HepG2 (cell line): Measurements from ENCODE around the gene CARMIL3. TPM values are rescaled to one million over a fixed set of nuclear protein-coding genes. Genes with fewer than 3 reads are reported as not detected.

ENCODE experiments used
- ATAD3A ChIP-seq: sonication (generic); formaldehyde crosslinking; IDR thresholded peaks from 2 replicates; pipeline ENCODE4 v1.4.0; 2020; ENCODE audit warnings: missing genetic modification reagents
- CSRNP1 ChIP-seq: sonication (generic); formaldehyde crosslinking; IDR thresholded peaks from 2 replicates; pipeline ENCODE4 v1.8.1; 2023; ENCODE audit warnings: mild to moderate bottlenecking, missing genetic modification reagents
- FOXM1 ChIP-seq: sonication (generic); formaldehyde crosslinking; IDR thresholded peaks from 2 replicates; pipeline ENCODE4 v1.5.0; 2020; ENCODE audit warnings: missing genetic modification reagents
- KDM3A ChIP-seq: IDR thresholded peaks from 2 replicates; pipeline ENCODE4 v1.6.1; 2018; ENCODE audit warnings: low read depth, missing compliant biosample characterization
- LBX2 ChIP-seq: sonication (generic); formaldehyde crosslinking; IDR thresholded peaks from 2 replicates; pipeline ENCODE4 v1.5.0; 2020; ENCODE audit warnings: missing genetic modification reagents, mild to moderate bottlenecking, borderline replicate concordance
- LCORL ChIP-seq, 2 experiments: fragments of 450-650 bp in 1 of 2; sonication (generic) in 1 of 2; formaldehyde crosslinking in 1 of 2; IDR thresholded peaks; 2 replicates each; pipeline versions ENCODE4 v1.5.0 to v1.6.1; 2017 to 2020; ENCODE audit warnings: antibody characterized with exemption in 1 of 2, missing genetic modification reagents in 1 of 2
- PHF20 ChIP-seq: sonication (generic); formaldehyde crosslinking; IDR thresholded peaks from 2 replicates; pipeline ENCODE4 v1.5.0; 2020; ENCODE audit warnings: mild to moderate bottlenecking, missing genetic modification reagents
- TAF1 ChIP-seq: sonication (generic); formaldehyde crosslinking; IDR thresholded peaks from 2 replicates; pipeline ENCODE4 v1.4.0; 2020; ENCODE audit warnings: missing genetic modification reagents
- TMF1 ChIP-seq: sonication (generic); formaldehyde crosslinking; IDR thresholded peaks from 2 replicates; pipeline ENCODE4 v1.8.1; 2022; ENCODE audit warnings: low read depth, missing genetic modification reagents
- TOPORS ChIP-seq: sonication (generic); formaldehyde crosslinking; IDR thresholded peaks from 2 replicates; pipeline ENCODE4 v1.8.0; 2023; ENCODE audit warnings: mild to moderate bottlenecking, missing genetic modification reagents
- UBTF ChIP-seq: sonication (generic); formaldehyde crosslinking; IDR thresholded peaks from 2 replicates; pipeline ENCODE4 v1.4.0; 2020; ENCODE audit warnings: mild to moderate bottlenecking, missing genetic modification reagents
- USF2 ChIP-seq, 2 experiments: sonication (generic) in 1 of 2; formaldehyde crosslinking in 1 of 2; IDR thresholded peaks; 2 replicates each; pipeline versions ENCODE4 v1.5.1 to v1.6.1; 2011 to 2020; ENCODE audit warnings: borderline replicate concordance in 1 of 2, low read depth in 1 of 2, low read length in 1 of 2, mild to moderate bottlenecking in 1 of 2, missing genetic modification reagents in 1 of 2, moderate library complexity in 1 of 2
- ZNF569 ChIP-seq: sonication (generic); formaldehyde crosslinking; IDR thresholded peaks from 2 replicates; pipeline ENCODE4 v1.5.0; 2020; ENCODE audit warnings: mild to moderate bottlenecking, missing genetic modification reagents, moderate library complexity, borderline replicate concordance
- ZNF574 ChIP-seq: sonication (generic); formaldehyde crosslinking; IDR thresholded peaks from 2 replicates; pipeline ENCODE4 v1.4.0; 2020; ENCODE audit warnings: missing genetic modification reagents
- ZNF678 ChIP-seq: sonication (generic); formaldehyde crosslinking; IDR thresholded peaks from 2 replicates; pipeline ENCODE4 v1.4.0; 2020; ENCODE audit warnings: mild to moderate bottlenecking, missing genetic modification reagents
- ZNF773 ChIP-seq: sonication (generic); formaldehyde crosslinking; IDR thresholded peaks from 2 replicates; pipeline ENCODE4 v1.4.0; 2020; ENCODE audit warnings: missing genetic modification reagents, borderline replicate concordance
- polyA plus RNA-seq, 8 experiments: library from polyadenylated mRNA; depleted of rRNA in 3 of 8; stranded (reverse) in 7 of 8; unstranded in 1 of 8; fragments of >200 nt; fragmentation: Illumina TruSeq in 4 of 8; extraction: Trizol in 4 of 8; gene quantifications; 2 replicates each; pipeline versions ENCODE4 v1.2.1 to v1.2.3, GENCODE V29; 2011 to 2016; ENCODE audit warnings: low read depth in 4 of 8, missing spikeins in 1 of 8, mixed read lengths in 1 of 8; ENCODE audit not compliant: insufficient read depth in 1 of 8
- total RNA-seq, 5 experiments: library from RNA; depleted of rRNA; stranded (reverse); fragments of >200 nt; fragmentation: Illumina TruSeq; extraction: Trizol; gene quantifications; 2 replicates each; pipeline ENCODE4 v1.2.3, GENCODE V29; 2016; ENCODE audit warnings: low read depth in 1 of 5

Gene CARMIL3
- total and polyA plus RNA-seq, 2 of the 13 experiments (the other 11 are each of a cell fraction or from before 2014, with no cell fraction given): 0.27 to 0.55 TPM

- peak; percentile 57; the same call in 1 of the 2 replicates for TF ChIP-seq TAF1
- TF ChIP-seq PHF20 (CRISPR knock-in tag): 0 out of 2 replicates have a peak, but pooled peaks have one; percentile 12
- TF ChIP-seq UBTF (CRISPR knock-in tag): peak; percentile 97
- TF ChIP-seq CSRNP1: no peak; the same call in 1 of the 2 replicates
- TF ChIP-seq KDM3A: no peak; the same call in 1 of the 2 replicates
- no peak for TF ChIP-seq ATAD3A
- TF ChIP-seq LCORL (IDR thresholded peaks at IDR 0.05): no peak
- TF ChIP-seq LCORL (CRISPR knock-in tag; IDR thresholded peaks at IDR 0.05): 0 out of 2 replicates have a peak, but pooled peaks have one; percentile 38
- TF ChIP-seq ZNF773 (CRISPR knock-in tag): peak; percentile 96
- no peak for TF ChIP-seq USF2 (IDR thresholded peaks at IDR 0.05; ENCODE audit: low read depth, low read length)
- TF ChIP-seq USF2 (CRISPR knock-in tag; IDR thresholded peaks at IDR 0.05; ENCODE audit: borderline replicate concordance): no peak
- no peak for TF ChIP-seq ZNF569 (CRISPR knock-in tag)
- TF ChIP-seq LBX2 (CRISPR knock-in tag): no peak; the same call in 1 of the 2 replicates
- no peak; the same call in 1 of the 2 replicates for TF ChIP-seq FOXM1
- peak; percentile 79; the same call in 1 of the 2 replicates for TF ChIP-seq TMF1 (CRISPR knock-in tag)
- no peak for TF ChIP-seq TOPORS (CRISPR knock-in tag)
- peak; percentile 78 for TF ChIP-seq ZNF574 (CRISPR knock-in tag)
- TF ChIP-seq ZNF678 (CRISPR knock-in tag): no peak
These were observed 29.3 kb downstream of the CARMIL3 start (continued) for GRCh38 chr14:24080888-24081738.
